H9 (cell line): ENCODE measurements around the gene EIF1B. TPM values are rescaled to one million over a fixed set of nuclear protein-coding genes. Genes with fewer than 3 reads are reported as not detected.

Experiments
- DNase-seq: peaks from one replicate; pipeline ENCODE4 v3.0.0-alpha.2; 2017
- H2AFZ ChIP-seq: one replicate; pipeline ENCODE4 v1.6.1; 2013; ENCODE audit warnings: mild to moderate bottlenecking, low read length, control low read depth, moderate library complexity
- H2AK5ac ChIP-seq: 2 replicates; pipeline ENCODE4 v1.6.1; 2013; ENCODE audit warnings: low read length, control low read depth, mixed read lengths; ENCODE audit not compliant: insufficient read length
- H2BK120ac ChIP-seq: one replicate; pipeline ENCODE4 v1.6.1; 2013; ENCODE audit warnings: low read depth, mild to moderate bottlenecking, low read length, control low read depth, inconsistent platforms; ENCODE audit not compliant: poor library complexity, severe bottlenecking
- H2BK12ac ChIP-seq: 2 replicates; pipeline ENCODE4 v1.6.1; 2013; ENCODE audit warnings: low read length, control low read depth, mixed read lengths, low read depth; ENCODE audit not compliant: insufficient read length
- H2BK15ac ChIP-seq: 2 replicates; pipeline ENCODE4 v1.6.1; 2013; ENCODE audit warnings: low read depth, low read length, control low read depth
- H2BK20ac ChIP-seq: one replicate; pipeline ENCODE4 v1.6.1; 2013; ENCODE audit warnings: low read depth, mild to moderate bottlenecking, low read length, control low read depth, inconsistent platforms; ENCODE audit not compliant: poor library complexity, severe bottlenecking
- H2BK5ac ChIP-seq: 2 replicates; pipeline ENCODE4 v1.6.1; 2013; ENCODE audit warnings: low read length, control low read depth, mixed read lengths; ENCODE audit not compliant: insufficient read length
- H3K14ac ChIP-seq: 2 replicates; pipeline ENCODE4 v1.6.1; 2013; ENCODE audit warnings: low read length, control low read depth; ENCODE audit not compliant: insufficient read depth
- H3K18ac ChIP-seq: 2 replicates; pipeline ENCODE4 v1.6.1; 2013; ENCODE audit warnings: low read depth, mild to moderate bottlenecking, mixed read lengths, low read length, control low read depth; ENCODE audit not compliant: insufficient read length
- H3K23ac ChIP-seq: 2 replicates; pipeline ENCODE4 v1.6.1; 2013; ENCODE audit warnings: low read length, control low read depth, mixed read lengths, low read depth; ENCODE audit not compliant: insufficient read length
- H3K23me2 ChIP-seq: 2 replicates; pipeline ENCODE4 v1.6.1; 2013; ENCODE audit warnings: low read depth, mild to moderate bottlenecking, mixed read lengths, low read length, control low read depth; ENCODE audit not compliant: insufficient read length, poor library complexity, severe bottlenecking
- H3K27ac ChIP-seq: 2 replicates; pipeline ENCODE4 v1.5.1; 2013; ENCODE audit warnings: low read length, control low read depth, mixed read lengths, low read depth; ENCODE audit not compliant: insufficient read length
- H3K27me3 ChIP-seq: 2 replicates; pipeline ENCODE4 v1.6.1; 2013; ENCODE audit warnings: low read length, control low read depth, inconsistent platforms; ENCODE audit not compliant: insufficient read depth
- H3K4ac ChIP-seq: 2 replicates; pipeline ENCODE4 v1.6.1; 2013; ENCODE audit warnings: low read depth, mild to moderate bottlenecking, control low read depth, inconsistent platforms, low read length, moderate library complexity
- H3K4me1 ChIP-seq: 2 replicates; pipeline ENCODE4 v1.6.1; 2013; ENCODE audit warnings: low read length, control low read depth, inconsistent platforms; ENCODE audit not compliant: insufficient read depth
- H3K4me2 ChIP-seq: 2 replicates; pipeline ENCODE4 v1.6.1; 2013; ENCODE audit warnings: low read length, control low read depth, mixed read lengths; ENCODE audit not compliant: insufficient read length, insufficient read depth
- H3K56ac ChIP-seq: 2 replicates; pipeline ENCODE4 v1.6.1; 2013; ENCODE audit warnings: low read depth, mild to moderate bottlenecking, mixed read lengths, low read length, control low read depth; ENCODE audit not compliant: insufficient read length
- H3K79me1 ChIP-seq: 2 replicates; pipeline ENCODE4 v1.6.1; 2013; ENCODE audit warnings: low read depth, mild to moderate bottlenecking, moderate library complexity, low read length, control low read depth, inconsistent platforms; ENCODE audit not compliant: insufficient read depth, poor library complexity, severe bottlenecking
- H3K79me2 ChIP-seq: 2 replicates; pipeline ENCODE4 v1.6.1; 2013; ENCODE audit warnings: low read length, control low read depth, inconsistent platforms; ENCODE audit not compliant: insufficient read depth
- H3K9ac ChIP-seq: 2 replicates; pipeline ENCODE4 v1.6.1; 2013; ENCODE audit warnings: low read length, control low read depth, mixed read lengths; ENCODE audit not compliant: insufficient read length; ENCODE audit errors: extremely low read depth
- H3K9me3 ChIP-seq: one replicate; pipeline ENCODE4 v1.6.1; 2013; ENCODE audit warnings: low read depth, low read length, inconsistent platforms; ENCODE audit not compliant: control insufficient read depth
- H3T11ph ChIP-seq: one replicate; pipeline ENCODE4 v1.6.1; 2013; ENCODE audit warnings: mild to moderate bottlenecking, low read length, control low read depth, inconsistent platforms
- H4K20me1 ChIP-seq: one replicate; pipeline ENCODE4 v1.6.1; 2013; ENCODE audit not compliant: control insufficient read depth, insufficient read length, insufficient read depth
- H4K5ac ChIP-seq: 2 replicates; pipeline ENCODE4 v1.6.1; 2013; ENCODE audit warnings: low read depth, mild to moderate bottlenecking, mixed read lengths, low read length, control low read depth; ENCODE audit not compliant: insufficient read length
- H4K8ac ChIP-seq: replicated peaks from 2 replicates; pipeline ENCODE4 v1.6.1; 2013; ENCODE audit warnings: low read length, control low read depth, mixed read lengths, low read depth; ENCODE audit not compliant: insufficient read length
- H4K91ac ChIP-seq: 2 replicates; pipeline ENCODE4 v1.6.1; 2013; ENCODE audit warnings: low read depth, mild to moderate bottlenecking, moderate library complexity, mixed read lengths, low read length, control low read depth; ENCODE audit not compliant: insufficient read length
- H3K27ac Mint-ChIP-seq, 3 experiments: 2 replicates in 2 of 3; 3 replicates in 1 of 3; pipeline ENCODE4 v1.8.0; 2020 to 2021; ENCODE audit warnings: mixed read lengths in 3 of 3, mild to moderate bottlenecking in 1 of 3, moderate library complexity in 1 of 3
- H3K27me3 Mint-ChIP-seq: 2 replicates; pipeline ENCODE4 v1.8.0; 2021; ENCODE audit warnings: low read depth, mild to moderate bottlenecking, moderate library complexity, mixed read lengths
- H3K36me3 Mint-ChIP-seq, 3 experiments: 2 replicates in 2 of 3; 3 replicates in 1 of 3; pipeline ENCODE4 v1.8.0; 2020 to 2021; ENCODE audit warnings: low read depth in 3 of 3, mixed read lengths in 3 of 3; ENCODE audit not compliant: insufficient read depth in 1 of 3
- H3K4me1 Mint-ChIP-seq, 2 experiments: 2 replicates each; pipeline ENCODE4 v1.8.0; 2020; ENCODE audit warnings: mixed read lengths in 2 of 2
- H3K4me3 Mint-ChIP-seq, 2 experiments: 2 replicates in 1 of 2; 3 replicates in 1 of 2; pipeline ENCODE4 v1.8.0; 2020 to 2021; ENCODE audit warnings: mild to moderate bottlenecking in 2 of 2, mixed read lengths in 2 of 2, moderate library complexity in 1 of 2
- H3K9me3 Mint-ChIP-seq, 2 experiments: 2 replicates in 1 of 2; 3 replicates in 1 of 2; pipeline ENCODE4 v1.8.0; 2020; ENCODE audit warnings: mild to moderate bottlenecking in 2 of 2, mixed read lengths in 2 of 2, moderate library complexity in 1 of 2
- WGBS: extraction: QIAGEN DNeasy Blood & Tissue Kit; methylation state at CpG from one replicate; pipeline ENCODE4 v1.1.7; 2013; ENCODE audit warnings: missing lambda C conversion rate, low lambda C conversion rate, mixed read lengths; ENCODE audit not compliant: insufficient read length; ENCODE audit errors: extremely low coverage; 5-methylcytosine and 5-hydroxymethylcytosine counted together
- total RNA-seq: library from RNA; stranded (reverse); gene quantifications from 2 replicates; pipeline ENCODE4 v1.2.1, GENCODE V29; 2021
- TF ChIP-seq, protein P1 (sequence below): fragments of 200-600 bp; sonication (generic); conservative IDR thresholded peaks from 3 replicates; pipeline ENCODE4 v1.8.0; 2021; ENCODE audit warnings: antibody characterized with exemption, mild to moderate bottlenecking

The EIF1B gene
- total RNA-seq, 1 experiment from 2014 or later, result 133 TPM

GRCh38 chr3:40278791-40279190 lies 30.7 kb upstream of the EIF1B start:
- Histone ChIP-seq H4K91ac (no peak overlapping the region), H2BK12ac (no peak overlapping the region)
- peaks cover 0 to 3% of the 10 kb centered on the region in 2 experiments; a peak in 3 of 5 replicates for H3K9me3 Mint-ChIP-seq

More at GRCh38 chr3:40278791-40279190, 30.7 kb upstream of the EIF1B start:
- no peak overlapping the region for H2BK20ac ChIP-seq
- no peaks in the 10 kb centered on the region for H4K20me1 ChIP-seq
- no peak overlapping the region for H3K27ac Mint-ChIP-seq
- no peak overlapping the region for H3K4me2 ChIP-seq
- no peaks in the 10 kb centered on the region for H3K79me2 ChIP-seq
- H3K4me1 ChIP-seq, result no peaks in the 10 kb centered on the region
- H3K9me3 ChIP-seq, result no peaks in the 10 kb centered on the region
- H3K4me3 Mint-ChIP-seq, result no peak overlapping the region
- no peak overlapping the region for H3K14ac ChIP-seq
- H4K8ac ChIP-seq, result no peak overlapping the region
- H3K23ac ChIP-seq, result no peak overlapping the region
- H3K27ac ChIP-seq, result no peak overlapping the region
- no peak overlapping the region for H3K4ac ChIP-seq
- no peak overlapping the region for H3K9ac ChIP-seq
- H3K79me1 ChIP-seq, result no peaks in the 10 kb centered on the region
- H3K56ac ChIP-seq, result no peak overlapping the region
- no peaks in the 10 kb centered on the region; the same call in 1 of the 2 replicates for H3K27me3 Mint-ChIP-seq
- H2BK120ac ChIP-seq, result no peak overlapping the region
- no peak overlapping the region for H2AFZ ChIP-seq
- no peak overlapping the region for H2BK15ac ChIP-seq
- no peak for DNase-seq
- H4K5ac ChIP-seq, result no peak overlapping the region
- TF ChIP-seq, protein P1, sequence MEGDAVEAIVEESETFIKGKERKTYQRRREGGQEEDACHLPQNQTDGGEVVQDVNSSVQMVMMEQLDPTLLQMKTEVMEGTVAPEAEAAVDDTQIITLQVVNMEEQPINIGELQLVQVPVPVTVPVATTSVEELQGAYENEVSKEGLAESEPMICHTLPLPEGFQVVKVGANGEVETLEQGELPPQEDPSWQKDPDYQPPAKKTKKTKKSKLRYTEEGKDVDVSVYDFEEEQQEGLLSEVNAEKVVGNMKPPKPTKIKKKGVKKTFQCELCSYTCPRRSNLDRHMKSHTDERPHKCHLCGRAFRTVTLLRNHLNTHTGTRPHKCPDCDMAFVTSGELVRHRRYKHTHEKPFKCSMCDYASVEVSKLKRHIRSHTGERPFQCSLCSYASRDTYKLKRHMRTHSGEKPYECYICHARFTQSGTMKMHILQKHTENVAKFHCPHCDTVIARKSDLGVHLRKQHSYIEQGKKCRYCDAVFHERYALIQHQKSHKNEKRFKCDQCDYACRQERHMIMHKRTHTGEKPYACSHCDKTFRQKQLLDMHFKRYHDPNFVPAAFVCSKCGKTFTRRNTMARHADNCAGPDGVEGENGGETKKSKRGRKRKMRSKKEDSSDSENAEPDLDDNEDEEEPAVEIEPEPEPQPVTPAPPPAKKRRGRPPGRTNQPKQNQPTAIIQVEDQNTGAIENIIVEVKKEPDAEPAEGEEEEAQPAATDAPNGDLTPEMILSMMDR, result no peak
- no peak overlapping the region for H2AK5ac ChIP-seq
- no peak overlapping the region for H2BK5ac ChIP-seq
- no peaks in the 10 kb centered on the region for H3K23me2 ChIP-seq
- H3K4me1 Mint-ChIP-seq, result no peaks in the 10 kb centered on the region
- no peak overlapping the region for H3K18ac ChIP-seq
- H3T11ph ChIP-seq, result no peak overlapping the region
- no peaks in the 10 kb centered on the region for H3K27me3 ChIP-seq
- H3K36me3 Mint-ChIP-seq, result no peaks in the 10 kb centered on the region
- no CpG with 5 or more reads among the region's 1 CpG for WGBS
